Activated T-cell treated with anti-CD3 and anti-CD28 coated beads, Interleukin-2, amount 50 U/mL, for 4 hours (primary cell): Measurements from ENCODE around the gene CXCR1. TPM values are rescaled to one million over a fixed set of nuclear protein-coding genes. Genes with fewer than 3 reads are reported as not detected.

Experiments
- ATAC-seq, 2 donors: fragments of 200-7000 bp; cut with Tn5 transposase; one replicate each; pipeline ENCODE4 v1.10.0; 2021
- DNase-seq: peaks from one replicate; pipeline ENCODE4 v3.0.0-alpha.2; 2020
- H3K27me3 Mint-ChIP-seq: one replicate; pipeline ENCODE4 v1.8.0; 2021; ENCODE audit warnings: low read depth, mixed read lengths
- H3K36me3 Mint-ChIP-seq: one replicate; pipeline ENCODE4 v1.8.0; 2022; ENCODE audit warnings: mixed read lengths; ENCODE audit not compliant: insufficient read depth
- H3K4me1 Mint-ChIP-seq: one replicate; pipeline ENCODE4 v1.8.0; 2021; ENCODE audit warnings: low read depth, mixed read lengths
- H3K4me3 Mint-ChIP-seq: one replicate; pipeline ENCODE4 v1.8.0; 2021; ENCODE audit warnings: mild to moderate bottlenecking, moderate library complexity, mixed read lengths
- H3K9me3 Mint-ChIP-seq: one replicate; pipeline ENCODE4 v1.8.0; 2021; ENCODE audit warnings: mixed read lengths
- total RNA-seq, 3 donors: library from RNA; stranded (reverse); gene quantifications; one replicate each; pipeline ENCODE4 v1.2.1, GENCODE V29; 2021

Gene CXCR1
- total RNA-seq: not detected

- DNase-seq: peak; percentile 12
- no peaks in the 10 kb centered on the region for H3K36me3 Mint-ChIP-seq
- peaks cover 31% of the 10 kb centered on the region for H3K4me1 Mint-ChIP-seq
- peak; percentile 81 to 89 for ATAC-seq
- H3K4me3 Mint-ChIP-seq: peak within 1 kb of the TSS; percentile 34
- no peaks in the 10 kb centered on the region for H3K9me3 Mint-ChIP-seq
- no peaks in the 10 kb centered on the region for H3K27me3 Mint-ChIP-seq
These were observed at the start of gene CXCR1 for GRCh38 chr2:218166791-218167190. Gene CXCR1, minus strand, starts transcription at chr2:218166962. Its CDS starts 1,751 bp downstream, at chr2:218165211.

- peaks cover 3% of the 10 kb centered on the region for H3K27me3 Mint-ChIP-seq
- ATAC-seq: no peak
These were observed 49.5 kb upstream of the CXCR1 start for GRCh38 chr2:218216336-218216673.

GRCh38 chr2:218214116-218214515 is 47.4 kb upstream of the CXCR1 start:
- H3K4me1 Mint-ChIP-seq: peaks cover 11% of the 10 kb centered on the region
- no peak overlapping the region for H3K4me3 Mint-ChIP-seq
- ATAC-seq: no peak
- H3K36me3 Mint-ChIP-seq: peaks cover 10% of the 10 kb centered on the region
- peaks cover 8% of the 10 kb centered on the region for H3K9me3 Mint-ChIP-seq
- peaks cover 7% of the 10 kb centered on the region for H3K27me3 Mint-ChIP-seq
- DNase-seq: no peak

More at GRCh38 chr2:218216336-218216673, 49.5 kb upstream of the CXCR1 start:
- H3K9me3 Mint-ChIP-seq: no peaks in the 10 kb centered on the region
- H3K4me3 Mint-ChIP-seq: peak overlapping the region; percentile 97
- H3K36me3 Mint-ChIP-seq: peaks cover 18% of the 10 kb centered on the region
- no peak for DNase-seq
- H3K4me1 Mint-ChIP-seq: peaks cover 28% of the 10 kb centered on the region

DNA sequence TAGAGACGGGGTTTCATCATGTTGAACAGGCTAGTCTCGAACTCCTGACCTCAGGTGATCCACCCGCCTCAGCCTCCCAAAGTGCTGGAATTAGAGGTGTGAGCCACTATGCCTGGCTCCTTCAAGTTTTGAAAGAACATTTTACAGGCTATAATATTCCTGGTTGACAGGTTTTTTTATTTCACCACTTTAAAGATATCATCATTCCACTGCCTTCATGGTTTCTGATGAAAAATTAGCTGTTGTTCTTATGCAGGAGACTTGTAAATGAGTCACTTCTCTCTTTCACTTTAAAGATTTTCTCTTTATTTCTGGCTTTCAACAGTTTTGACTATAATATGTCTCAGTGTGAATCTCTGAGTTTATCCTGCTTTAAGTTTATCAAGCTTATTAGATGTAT is 42.3 kb upstream of the CXCR1 start:
- H3K9me3 Mint-ChIP-seq: peaks cover 9% of the 10 kb centered on the region
- H3K27me3 Mint-ChIP-seq: peaks cover 7% of the 10 kb centered on the region
- ATAC-seq (no peak), DNase-seq (no peak)
- no peak overlapping the region for H3K4me3 Mint-ChIP-seq
- peaks cover 5% of the 10 kb centered on the region for H3K36me3 Mint-ChIP-seq
- H3K4me1 Mint-ChIP-seq: no peaks in the 10 kb centered on the region

GRCh38 chr2:218202266-218202665 is 35.5 kb upstream of the CXCR1 start:
- Mint-ChIP-seq H3K4me3 (no peak overlapping the region), H3K36me3 (no peaks in the 10 kb centered on the region), H3K27me3 (peaks cover 6% of the 10 kb centered on the region), H3K4me1 (no peaks in the 10 kb centered on the region), H3K9me3 (no peaks in the 10 kb centered on the region)
- DNase-seq: no peak
- ATAC-seq: no peak

DNA sequence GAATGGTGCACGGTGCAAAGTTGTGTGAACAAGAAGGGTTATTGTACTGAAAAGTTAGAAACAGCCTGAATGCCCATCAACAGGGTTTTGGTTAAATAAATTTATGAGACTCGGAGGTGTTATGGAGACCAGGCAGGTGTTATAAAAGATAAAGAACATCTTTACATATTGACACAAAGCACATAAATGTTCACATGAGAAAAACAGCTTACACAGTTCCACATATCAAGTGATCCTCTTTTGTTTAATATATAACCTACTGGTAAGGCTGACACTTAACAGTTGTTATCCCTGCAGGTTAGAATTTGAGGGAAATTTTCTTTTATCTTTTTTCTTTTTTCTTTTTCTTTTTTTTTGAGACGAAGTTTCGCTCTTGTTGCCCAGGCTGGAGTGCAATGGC is 30.2 kb upstream of the CXCR1 start:
- DNase-seq (no peak), ATAC-seq (no peak)
- H3K4me3 Mint-ChIP-seq: no peak overlapping the region
- no peaks in the 10 kb centered on the region for H3K4me1 Mint-ChIP-seq
- peaks cover 7% of the 10 kb centered on the region for H3K27me3 Mint-ChIP-seq
- H3K9me3 Mint-ChIP-seq: no peaks in the 10 kb centered on the region
- no peaks in the 10 kb centered on the region for H3K36me3 Mint-ChIP-seq

DNA sequence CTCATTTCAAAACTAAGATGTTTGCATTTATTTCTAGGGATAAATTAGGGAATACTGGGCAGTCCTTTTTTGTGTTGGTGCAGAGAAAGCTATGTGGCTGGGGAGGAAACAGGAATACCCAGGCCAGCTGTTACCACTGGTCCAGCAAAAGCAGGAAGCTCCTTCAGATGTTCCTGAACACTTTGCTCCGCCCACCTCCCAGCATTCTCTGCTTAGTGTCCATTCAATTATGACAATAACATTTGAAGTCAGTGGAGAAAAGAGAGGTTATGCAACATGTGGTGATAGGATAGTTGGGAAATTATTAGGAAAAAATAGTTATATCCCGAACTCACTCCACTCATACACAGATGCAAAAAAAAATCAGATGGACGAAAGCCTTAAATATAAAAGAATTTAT is 28.1 kb upstream of the CXCR1 start:
- no peak overlapping the region for H3K4me3 Mint-ChIP-seq
- ATAC-seq: no peak
- DNase-seq: no peak

GRCh38 chr2:218193701-218194100 is 26.9 kb upstream of the CXCR1 start:
- DNase-seq (no peak), ATAC-seq (no peak)
- no peaks in the 10 kb centered on the region for H3K4me1 Mint-ChIP-seq
- H3K36me3 Mint-ChIP-seq: no peaks in the 10 kb centered on the region
- no peaks in the 10 kb centered on the region for H3K9me3 Mint-ChIP-seq
- no peak overlapping the region for H3K4me3 Mint-ChIP-seq
- H3K27me3 Mint-ChIP-seq: peaks cover 4% of the 10 kb centered on the region

More for the DNA sequence above, 28.1 kb upstream of the CXCR1 start:
- H3K9me3 Mint-ChIP-seq: no peaks in the 10 kb centered on the region
- peaks cover 7% of the 10 kb centered on the region for H3K27me3 Mint-ChIP-seq
- no peaks in the 10 kb centered on the region for H3K4me1 Mint-ChIP-seq
- no peaks in the 10 kb centered on the region for H3K36me3 Mint-ChIP-seq

DNA sequence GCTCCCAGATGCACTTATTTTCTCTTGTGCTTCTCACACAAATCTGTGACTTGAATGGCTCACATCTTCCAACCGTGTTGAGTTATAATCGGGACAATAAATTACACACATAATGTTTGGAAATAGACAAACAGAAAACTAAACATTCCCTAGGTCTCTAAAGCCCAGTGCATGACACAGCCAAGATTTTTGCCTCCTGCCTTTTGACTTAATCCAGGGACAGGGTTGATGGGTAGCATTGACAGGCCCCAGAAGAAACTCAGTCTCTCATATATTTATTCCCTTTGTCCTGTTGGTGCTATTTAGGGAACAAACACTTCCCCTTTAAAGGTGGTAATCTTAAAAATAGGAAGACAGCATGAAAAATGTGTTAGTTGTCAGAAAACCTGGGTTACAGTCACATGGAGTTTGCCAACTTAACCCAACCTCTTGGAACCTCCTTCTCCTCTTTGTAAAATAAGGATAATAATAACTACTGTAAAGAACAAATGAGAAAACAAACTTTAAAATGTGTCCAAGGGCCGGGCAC is 26.2 kb upstream of the CXCR1 start:
- no peaks in the 10 kb centered on the region for H3K4me1 Mint-ChIP-seq
- H3K4me3 Mint-ChIP-seq: no peak overlapping the region
- H3K9me3 Mint-ChIP-seq: no peaks in the 10 kb centered on the region
- no peaks in the 10 kb centered on the region for H3K36me3 Mint-ChIP-seq
- DNase-seq: no peak
- ATAC-seq: no peak
- H3K27me3 Mint-ChIP-seq: peaks cover 4% of the 10 kb centered on the region

DNA sequence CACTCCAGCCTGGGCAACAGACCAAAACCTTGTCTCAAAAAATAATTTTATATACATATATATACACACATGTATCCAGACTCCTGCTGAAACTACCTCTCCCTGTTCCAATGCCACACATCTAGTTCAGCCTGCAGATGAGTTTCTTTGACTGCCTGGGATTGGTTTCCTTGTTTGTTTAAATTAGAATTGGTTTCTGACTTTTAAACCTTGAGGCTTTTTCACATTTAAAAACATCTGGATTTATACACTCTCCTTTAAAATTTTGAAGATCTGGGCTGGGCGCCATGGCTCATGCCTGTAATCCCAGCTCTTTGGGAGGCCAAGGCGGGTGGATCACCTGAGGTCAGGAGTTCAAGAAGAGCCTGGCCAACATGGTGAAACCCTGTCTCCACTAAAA is 21.8 kb upstream of the CXCR1 start:
- Mint-ChIP-seq H3K36me3 (no peaks in the 10 kb centered on the region), H3K27me3 (peaks cover 1% of the 10 kb centered on the region), H3K4me3 (no peak overlapping the region), H3K4me1 (peaks cover 7% of the 10 kb centered on the region), H3K9me3 (no peaks in the 10 kb centered on the region)
- no peak for DNase-seq
- ATAC-seq: no peak

DNA sequence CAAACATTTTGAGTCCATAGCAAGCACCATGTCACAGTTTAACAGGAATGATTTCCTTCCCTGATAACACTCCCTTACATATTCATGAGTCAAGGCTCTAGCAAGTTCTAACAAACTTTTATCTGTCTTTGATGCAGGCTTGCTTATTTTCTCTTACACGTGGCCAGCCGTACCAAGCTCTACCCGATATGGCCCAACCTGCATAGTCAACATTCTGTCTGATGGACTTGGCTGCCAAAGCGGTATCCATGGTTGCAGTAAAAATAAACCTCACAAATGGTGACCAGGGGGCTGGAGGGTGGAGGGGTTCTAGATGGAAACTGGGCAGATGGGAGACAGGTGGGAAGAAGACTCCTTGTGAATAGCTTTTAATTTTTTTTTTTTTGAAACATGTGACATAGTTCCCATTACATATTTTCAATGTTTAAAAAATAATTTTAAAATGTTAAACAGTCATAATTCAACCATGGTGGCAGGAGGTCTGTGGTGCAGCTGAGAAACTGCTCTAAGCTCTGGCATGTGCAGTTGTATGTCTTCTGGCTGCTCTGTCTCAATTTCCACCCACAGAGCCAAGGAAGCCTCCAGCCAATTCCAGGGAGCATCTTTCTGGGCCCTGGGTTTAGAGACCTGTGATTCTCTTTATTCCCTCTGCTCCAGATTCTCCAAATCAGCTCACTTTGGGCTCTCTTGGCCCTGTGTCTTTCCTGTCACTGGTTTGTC is 20.7 kb upstream of the CXCR1 start:
- ATAC-seq (no peak), DNase-seq (no peak)
- Mint-ChIP-seq H3K27me3 (peaks cover 1% of the 10 kb centered on the region), H3K9me3 (no peaks in the 10 kb centered on the region), H3K36me3 (no peaks in the 10 kb centered on the region), H3K4me3 (no peak overlapping the region), H3K4me1 (peaks cover 7% of the 10 kb centered on the region)

DNA sequence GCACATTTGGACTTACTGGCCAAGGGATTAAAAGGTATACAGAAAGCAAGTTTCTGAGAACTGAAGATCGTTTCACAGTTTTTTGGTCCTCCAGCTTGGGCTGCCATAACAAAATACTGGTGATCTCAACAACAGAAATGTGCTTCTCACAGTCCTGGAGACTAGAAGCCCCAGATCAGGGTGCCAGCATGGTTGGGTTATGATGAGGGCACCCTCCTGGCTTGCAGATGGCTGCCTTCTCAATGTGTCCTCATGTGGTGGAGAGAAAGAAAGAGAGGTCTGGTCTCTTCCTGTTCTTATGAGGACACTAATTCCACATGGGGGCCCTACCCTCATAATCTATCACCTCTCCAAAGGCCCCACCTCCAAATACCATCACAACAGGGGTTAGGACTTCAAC is 20.1 kb upstream of the CXCR1 start:
- no peak for ATAC-seq
- H3K27me3 Mint-ChIP-seq: no peaks in the 10 kb centered on the region

GRCh38 chr2:218186355-218186766 is 19.6 kb upstream of the CXCR1 start:
- DNase-seq: peak; percentile 65
- peak; percentile 90 to 94 for ATAC-seq

More for the DNA sequence above, 20.1 kb upstream of the CXCR1 start:
- no peak overlapping the region for H3K4me3 Mint-ChIP-seq
- no peak for DNase-seq
- H3K9me3 Mint-ChIP-seq: no peaks in the 10 kb centered on the region
- H3K4me1 Mint-ChIP-seq: peaks cover 7% of the 10 kb centered on the region
- no peaks in the 10 kb centered on the region for H3K36me3 Mint-ChIP-seq

GRCh38 chr2:218184331-218184730 is 17.6 kb upstream of the CXCR1 start:
- DNase-seq (no peak), ATAC-seq (no peak)
- no peaks in the 10 kb centered on the region for H3K9me3 Mint-ChIP-seq
- no peaks in the 10 kb centered on the region for H3K27me3 Mint-ChIP-seq
- no peak overlapping the region for H3K4me3 Mint-ChIP-seq
- peaks cover 7% of the 10 kb centered on the region for H3K4me1 Mint-ChIP-seq
- no peaks in the 10 kb centered on the region for H3K36me3 Mint-ChIP-seq

More at GRCh38 chr2:218186355-218186766, 19.6 kb upstream of the CXCR1 start:
- H3K36me3 Mint-ChIP-seq: no peaks in the 10 kb centered on the region
- H3K4me3 Mint-ChIP-seq: no peak overlapping the region
- H3K27me3 Mint-ChIP-seq: no peaks in the 10 kb centered on the region
- H3K9me3 Mint-ChIP-seq: no peaks in the 10 kb centered on the region
- H3K4me1 Mint-ChIP-seq: peaks cover 7% of the 10 kb centered on the region

DNA sequence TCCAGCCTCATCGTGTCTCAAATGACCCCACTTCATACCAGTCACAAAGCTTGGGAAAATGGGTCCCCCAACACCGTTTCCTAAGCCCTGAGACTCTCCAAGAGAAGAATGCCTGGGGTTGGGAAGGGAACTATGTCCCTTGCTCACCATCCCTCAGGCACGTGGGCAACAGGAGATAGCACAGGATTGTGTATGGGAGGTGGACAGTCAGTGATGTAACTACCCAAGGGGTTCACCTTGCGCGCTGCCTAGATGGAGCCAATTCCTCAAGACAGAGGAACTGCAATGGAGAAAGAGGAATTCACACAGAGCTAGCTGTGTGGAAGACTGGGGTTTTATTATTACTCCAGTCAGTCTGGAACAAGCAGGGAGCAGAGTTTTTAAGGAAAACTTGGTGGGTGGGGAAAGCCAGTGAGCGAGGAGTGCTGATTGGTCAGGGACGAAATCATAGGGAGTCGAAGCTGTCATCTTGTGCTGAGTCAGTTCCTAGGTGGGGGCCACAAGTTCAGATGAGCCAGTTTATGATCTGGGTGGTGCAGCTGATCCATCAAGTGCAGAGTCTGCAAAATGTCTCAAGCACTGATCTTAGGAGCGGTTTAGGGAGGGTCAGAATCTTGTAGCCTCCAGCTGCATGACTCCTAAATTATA is 13.8 kb upstream of the CXCR1 start:
- no peaks in the 10 kb centered on the region for H3K9me3 Mint-ChIP-seq
- peaks cover 4% of the 10 kb centered on the region for H3K27me3 Mint-ChIP-seq
- no peak overlapping the region for H3K4me3 Mint-ChIP-seq
- no peak for ATAC-seq
- no peaks in the 10 kb centered on the region for H3K36me3 Mint-ChIP-seq
- DNase-seq: no peak
- H3K4me1 Mint-ChIP-seq: no peaks in the 10 kb centered on the region
